ENCODE data around the gene LIPF.

LIPF gene

DNA sequence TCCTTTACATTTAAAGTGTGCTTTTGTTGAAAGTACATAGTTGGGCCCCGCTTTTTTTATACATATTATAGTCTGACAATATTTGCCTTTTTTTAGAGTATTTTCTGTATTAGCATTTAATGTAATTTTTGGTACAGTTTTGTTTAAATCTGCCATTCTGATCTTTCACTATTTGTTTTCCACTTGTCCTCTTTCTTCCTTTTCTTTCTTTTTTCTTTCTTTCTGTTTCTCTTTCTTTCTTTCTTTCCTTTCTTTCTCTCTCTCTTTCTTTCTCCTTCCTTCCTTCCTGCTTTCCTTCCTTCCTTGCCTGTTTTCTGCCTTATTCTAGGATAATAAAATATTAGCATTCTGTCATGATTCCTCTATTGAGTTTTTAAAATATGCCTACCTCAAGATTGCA lies 51.3 kb downstream of the LIPF start:
- ChIA-PET POLR2A (no interaction called here), CTCF (no interaction called here)
- no peak for DNase-seq (ENCODE audit: extremely low spot score)
- TF ChIP-seq CTBP1 (IDR thresholded peaks at IDR 0.05; ENCODE audit: borderline replicate concordance), result no peak

DNA sequence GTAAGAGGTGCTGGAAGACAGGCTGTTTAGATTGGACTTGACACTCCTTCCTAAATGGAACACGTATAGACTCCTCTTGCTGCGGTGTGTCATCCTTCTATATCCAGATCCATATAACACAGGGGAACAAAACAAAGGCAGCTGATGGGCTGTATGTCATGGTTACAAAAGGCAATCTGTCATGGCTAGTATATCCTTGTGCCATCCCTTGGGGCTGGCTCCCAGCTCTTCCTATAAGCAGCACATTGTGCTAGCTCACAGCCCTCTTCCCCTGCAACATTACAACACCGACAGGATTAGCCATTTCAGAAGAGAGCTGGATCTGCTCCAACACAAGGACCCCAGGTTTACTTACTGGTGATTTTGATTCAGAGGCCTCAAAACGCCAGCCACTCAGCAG lies 57.1 kb downstream of the LIPF start:
- DNase-seq (ENCODE audit: extremely low spot score), result no peak
- TF ChIP-seq CTBP1 (IDR thresholded peaks at IDR 0.05; ENCODE audit: borderline replicate concordance) (no peak), FOXM1 (IDR thresholded peaks at IDR 0.05; ENCODE audit: borderline replicate concordance) (no peak)
- TF ChIP-seq, protein P1, sequence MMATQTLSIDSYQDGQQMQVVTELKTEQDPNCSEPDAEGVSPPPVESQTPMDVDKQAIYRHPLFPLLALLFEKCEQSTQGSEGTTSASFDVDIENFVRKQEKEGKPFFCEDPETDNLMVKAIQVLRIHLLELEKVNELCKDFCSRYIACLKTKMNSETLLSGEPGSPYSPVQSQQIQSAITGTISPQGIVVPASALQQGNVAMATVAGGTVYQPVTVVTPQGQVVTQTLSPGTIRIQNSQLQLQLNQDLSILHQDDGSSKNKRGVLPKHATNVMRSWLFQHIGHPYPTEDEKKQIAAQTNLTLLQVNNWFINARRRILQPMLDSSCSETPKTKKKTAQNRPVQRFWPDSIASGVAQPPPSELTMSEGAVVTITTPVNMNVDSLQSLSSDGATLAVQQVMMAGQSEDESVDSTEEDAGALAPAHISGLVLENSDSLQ (IDR thresholded peaks at IDR 0.05), result no peak
- CTCF ChIA-PET, result no interaction called here
- POLR2A ChIA-PET, result no interaction called here

DNA sequence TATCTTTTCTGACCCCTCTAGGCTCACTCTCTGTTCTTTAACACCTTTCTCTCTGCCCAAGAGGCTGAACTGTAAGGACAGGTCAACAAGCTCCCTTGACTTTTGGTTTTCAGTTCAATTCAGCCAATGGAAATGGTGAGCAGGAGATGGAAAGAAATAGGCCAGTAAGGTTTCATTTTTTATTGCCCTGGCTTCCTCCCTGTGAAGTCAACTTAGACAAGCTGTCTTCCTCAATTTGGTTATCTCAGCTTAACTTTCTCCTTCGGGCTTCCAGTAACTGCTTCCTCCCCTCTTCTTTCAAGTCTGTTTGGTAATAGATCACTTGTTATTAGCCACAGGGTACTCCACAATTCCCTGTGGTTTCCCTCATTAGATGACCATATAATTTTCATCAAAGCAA lies 61.6 kb downstream of the LIPF start:
- TF ChIP-seq FOXK2 (IDR thresholded peaks at IDR 0.05), result no peak
- no peak for TF ChIP-seq SUZ12 (IDR thresholded peaks at IDR 0.05)
- TF ChIP-seq L3MBTL2 (conservative IDR thresholded peaks at IDR 0.05), result no peak
- TF ChIP-seq FOXM1 (IDR thresholded peaks at IDR 0.05; ENCODE audit: borderline replicate concordance), result no peak
- no peak for TF ChIP-seq BHLHE40 (IDR thresholded peaks at IDR 0.05; ENCODE audit: borderline replicate concordance)
- no peak for TF ChIP-seq NFRKB (IDR thresholded peaks at IDR 0.05)
- TF ChIP-seq LEF1 (IDR thresholded peaks at IDR 0.05; ENCODE audit: borderline replicate concordance), result no peak
- TF ChIP-seq TARDBP (IDR thresholded peaks at IDR 0.05), result no peak
- TF ChIP-seq SP1 (IDR thresholded peaks at IDR 0.05), result no peak
- TF ChIP-seq ELF4 (IDR thresholded peaks at IDR 0.05), result no peak
- TF ChIP-seq, protein P1 (IDR thresholded peaks at IDR 0.05), result no peak
- TF ChIP-seq ARNT (IDR thresholded peaks at IDR 0.05), result no peak
- TF ChIP-seq CTBP1 (IDR thresholded peaks at IDR 0.05; ENCODE audit: borderline replicate concordance), result no peak
- TF ChIP-seq FOXA1 (IDR thresholded peaks at IDR 0.05), result no peak
- TF ChIP-seq HDGF (IDR thresholded peaks at IDR 0.05; ENCODE audit: borderline replicate concordance), result no peak
- no peak for TF ChIP-seq ZNF384 (IDR thresholded peaks at IDR 0.05)
- CTCF ChIA-PET, result no interaction called here
- no peak for DNase-seq (ENCODE audit: extremely low spot score)
- POLR2A ChIA-PET, result no interaction called here

DNA sequence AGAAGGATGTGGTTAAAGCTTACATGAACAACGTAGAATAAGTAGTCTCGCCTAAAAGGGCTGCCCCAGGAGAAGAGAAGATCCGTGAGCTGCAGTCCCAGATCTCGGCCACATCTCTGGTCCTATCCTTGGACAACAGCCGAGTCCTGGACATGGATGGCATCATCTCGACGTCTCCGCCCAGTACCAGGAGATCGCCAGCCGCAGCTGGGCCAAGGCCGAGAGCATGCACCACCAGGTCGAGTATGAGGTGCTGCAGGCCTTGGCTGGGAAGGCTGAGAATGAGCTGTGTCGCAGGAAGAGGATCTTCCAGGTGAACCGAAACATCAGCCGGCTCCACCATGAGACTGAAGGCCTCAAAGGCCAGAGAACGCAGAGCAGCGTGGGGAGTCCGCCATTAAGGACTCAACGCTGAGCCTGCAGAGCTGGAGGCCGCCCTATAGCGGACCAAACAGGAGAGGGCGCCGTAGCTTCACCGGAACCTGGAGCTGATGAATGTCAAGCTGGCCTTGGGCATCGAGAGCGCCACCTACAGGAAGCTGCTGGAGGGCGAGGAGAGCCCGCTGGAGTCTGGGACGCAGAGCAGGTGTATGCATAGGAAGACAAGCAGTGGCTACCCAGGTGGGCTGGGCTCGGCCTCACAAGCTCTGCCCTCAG lies 64.0 kb downstream of the LIPF start:
- TF ChIP-seq L3MBTL2 (conservative IDR thresholded peaks at IDR 0.05) (no peak), SUZ12 (IDR thresholded peaks at IDR 0.05) (no peak), ZNF384 (IDR thresholded peaks at IDR 0.05) (no peak), SP1 (IDR thresholded peaks at IDR 0.05) (no peak), FOXK2 (IDR thresholded peaks at IDR 0.05) (no peak), HDGF (IDR thresholded peaks at IDR 0.05; ENCODE audit: borderline replicate concordance) (no peak), TARDBP (IDR thresholded peaks at IDR 0.05) (no peak), FOXM1 (IDR thresholded peaks at IDR 0.05; ENCODE audit: borderline replicate concordance) (no peak), NFRKB (IDR thresholded peaks at IDR 0.05) (no peak), LEF1 (IDR thresholded peaks at IDR 0.05; ENCODE audit: borderline replicate concordance) (no peak), CTBP1 (IDR thresholded peaks at IDR 0.05; ENCODE audit: borderline replicate concordance) (no peak), BHLHE40 (IDR thresholded peaks at IDR 0.05; ENCODE audit: borderline replicate concordance) (no peak)
- TF ChIP-seq, protein P1 (IDR thresholded peaks at IDR 0.05), result no peak
- peak; percentile 22 for DNase-seq (ENCODE audit: extremely low spot score)
- ChIA-PET POLR2A (interaction anchor here (0.6 kb wide), 1 partner anchor 9 kb away, joined by 3 read pairs; no protein-coding TSS in a partner anchor), CTCF (interaction anchor here (0.9 to 1.5 kb wide), 10 partner anchors 9 to 163 kb away, joined by 3 to 7 read pairs (median 3); no protein-coding TSS in a partner anchor)
